Neural progenitor cell (in vitro differentiated cells): ENCODE measurements around the gene FBXL2. TPM values are rescaled to one million over a fixed set of nuclear protein-coding genes. Genes with fewer than 3 reads are reported as not detected.

Experiments
- DNase-seq: peaks from one replicate; pipeline ENCODE4 v3.0.0-alpha.2; 2016; ENCODE audit warnings: low spot score
- H2AFZ ChIP-seq: fragments of 200-600 bp; sonication (generic); replicated peaks from 2 replicates; pipeline ENCODE4 v1.6.1; 2016; ENCODE audit warnings: antibody characterized with exemption
- H3F3A ChIP-seq: fragments of 200-600 bp; sonication (generic); 2 replicates; pipeline ENCODE4 v1.6.1; 2016; ENCODE audit warnings: antibody characterized with exemption, low read depth
- H3K27ac ChIP-seq: fragments of 200-600 bp; sonication (generic); 2 replicates; pipeline ENCODE4 v1.5.1; 2016; ENCODE audit warnings: mild to moderate bottlenecking
- H3K27me3 ChIP-seq: fragments of 200-600 bp; sonication (generic); 2 replicates; pipeline ENCODE4 v1.6.1; 2016; ENCODE audit warnings: mild to moderate bottlenecking, moderate library complexity
- H3K36me3 ChIP-seq: fragments of 200-600 bp; sonication (generic); 2 replicates; pipeline ENCODE4 v1.5.1; 2016
- H3K4me1 ChIP-seq: fragments of 200-600 bp; sonication (generic); 2 replicates; pipeline ENCODE4 v1.6.1; 2016; ENCODE audit warnings: mixed run types
- H3K4me2 ChIP-seq: fragments of 200-600 bp; sonication (generic); 2 replicates; pipeline ENCODE4 v1.6.1; 2016
- H3K4me3 ChIP-seq: fragments of 200-600 bp; sonication (generic); 2 replicates; pipeline ENCODE4 v1.5.1; 2016
- H3K79me2 ChIP-seq: fragments of 200-600 bp; sonication (generic); 2 replicates; pipeline ENCODE4 v1.6.1; 2016; ENCODE audit warnings: low read depth
- H3K9ac ChIP-seq: fragments of 200-600 bp; sonication (generic); 2 replicates; pipeline ENCODE4 v1.6.1; 2016
- H3K9me3 ChIP-seq: fragments of 200-600 bp; sonication (generic); 2 replicates; pipeline ENCODE4 v1.5.1; 2016; ENCODE audit warnings: low read depth
- H4K20me1 ChIP-seq: fragments of 200-600 bp; sonication (generic); 2 replicates; pipeline ENCODE4 v1.6.1; 2016; ENCODE audit warnings: low read depth
- H3K27ac Mint-ChIP-seq: 3 replicates; pipeline ENCODE4 v1.8.0; 2021; ENCODE audit warnings: mixed read lengths
- H3K27me3 Mint-ChIP-seq: 2 replicates; pipeline ENCODE4 v1.8.0; 2022; ENCODE audit warnings: low read depth, mild to moderate bottlenecking, inconsistent platforms, moderate library complexity, mixed read lengths; ENCODE audit not compliant: insufficient read depth
- H3K36me3 Mint-ChIP-seq: 3 replicates; pipeline ENCODE4 v1.8.0; 2021; ENCODE audit warnings: mixed read lengths
- H3K4me1 Mint-ChIP-seq: 3 replicates; pipeline ENCODE4 v1.8.0; 2021; ENCODE audit warnings: mixed read lengths
- H3K4me3 Mint-ChIP-seq: 3 replicates; pipeline ENCODE4 v1.8.0; 2021; ENCODE audit warnings: mild to moderate bottlenecking, moderate library complexity, mixed read lengths
- H3K9me3 Mint-ChIP-seq: 3 replicates; pipeline ENCODE4 v1.8.0; 2020; ENCODE audit warnings: mixed read lengths
- CTCF ChIP-seq: fragments of 200-600 bp; sonication (generic); IDR thresholded peaks from 2 replicates; pipeline ENCODE4 v1.5.1; 2017; ENCODE audit warnings: antibody characterized with exemption, mild to moderate bottlenecking
- EZH2 ChIP-seq: fragments of 200-600 bp; sonication (generic); IDR thresholded peaks from 2 replicates; pipeline ENCODE4 v1.6.1; 2017; ENCODE audit warnings: antibody characterized with exemption, mild to moderate bottlenecking, moderate library complexity
- EZH2phosphoT487 ChIP-seq: fragments of 200-600 bp; sonication (generic); IDR thresholded peaks from 2 replicates; pipeline ENCODE4 v1.6.1; 2017; ENCODE audit warnings: antibody characterized with exemption
- total RNA-seq: library from RNA; depleted of rRNA; stranded (reverse); fragments of >200 nt; gene quantifications from 2 replicates; pipeline ENCODE4 v1.2.3, GENCODE V29; 2015; ENCODE audit warnings: low replicate concordance

The FBXL2 gene
- total RNA-seq, 1 donor from 2014 or later = 18.2 TPM

GRCh38 chr3:33358172-33358781 lies 81.0 kb downstream of the FBXL2 start:
- no peak overlapping the region for H3K4me3 Mint-ChIP-seq
- H3K27me3 ChIP-seq = no peaks in the 10 kb centered on the region
- no peaks in the 10 kb centered on the region for H3K36me3 Mint-ChIP-seq
- no peak for DNase-seq
- no peak overlapping the region for H3K9ac ChIP-seq
- H3K4me1 ChIP-seq = peaks cover 5% of the 10 kb centered on the region
- no peaks in the 10 kb centered on the region for H3K9me3 ChIP-seq
- H3K4me1 Mint-ChIP-seq = no peaks in the 10 kb centered on the region
- no peak overlapping the region for H3K4me3 ChIP-seq
- no peaks in the 10 kb centered on the region for H3K79me2 ChIP-seq
- H3K36me3 ChIP-seq = no peaks in the 10 kb centered on the region
- no peak overlapping the region for H3K27ac Mint-ChIP-seq
- no peaks in the 10 kb centered on the region for H4K20me1 ChIP-seq
- H3K4me2 ChIP-seq = no peak overlapping the region
- H3K27me3 Mint-ChIP-seq = no peaks in the 10 kb centered on the region
- TF ChIP-seq EZH2phosphoT487 (no peak), EZH2 (no peak), CTCF (no peak)
- no peak overlapping the region for H2AFZ ChIP-seq
- H3K9me3 Mint-ChIP-seq = no peaks in the 10 kb centered on the region
- H3F3A ChIP-seq = no peaks in the 10 kb centered on the region
- H3K27ac ChIP-seq = no peak overlapping the region

DNA sequence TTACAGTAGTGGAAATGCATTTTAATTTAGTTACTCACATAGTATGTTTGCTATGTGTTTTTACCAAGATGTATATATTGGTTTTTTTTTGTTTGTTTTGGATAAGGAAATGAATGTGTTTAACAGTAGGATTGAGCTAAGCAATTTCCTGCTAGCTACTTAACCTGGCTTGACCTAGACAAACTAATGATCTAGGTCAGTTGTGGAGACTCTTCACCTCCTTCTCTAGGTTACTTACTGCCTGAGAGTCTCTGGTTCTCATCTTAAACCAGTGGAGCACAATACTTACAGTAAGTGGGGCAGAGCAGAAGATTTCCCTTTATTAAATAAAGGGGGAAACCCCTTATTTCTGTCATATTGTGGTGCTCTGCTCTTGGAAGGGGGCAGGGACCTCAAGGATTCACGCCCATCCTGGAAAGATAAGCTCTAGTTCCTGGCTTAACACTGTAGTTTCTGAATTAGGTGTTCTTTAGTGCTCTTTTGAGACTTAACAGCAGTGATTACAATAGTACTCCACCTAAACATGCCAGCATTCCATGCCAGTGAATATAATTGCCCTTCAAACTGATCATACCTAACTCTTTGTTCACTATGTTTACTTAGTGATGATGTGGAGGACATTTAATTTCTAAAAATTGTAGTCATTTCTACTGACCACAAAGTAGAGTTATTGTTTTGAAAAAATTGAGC lies 83.0 kb downstream of the FBXL2 start:
- Histone ChIP-seq H3K4me2 (no peak overlapping the region), H3F3A (no peaks in the 10 kb centered on the region), H3K36me3 (no peaks in the 10 kb centered on the region), H2AFZ (no peak overlapping the region), H3K4me3 (no peak overlapping the region), H3K27ac (no peak overlapping the region), H3K79me2 (no peaks in the 10 kb centered on the region), H4K20me1 (no peaks in the 10 kb centered on the region), H3K27me3 (no peaks in the 10 kb centered on the region), H3K4me1 (peaks cover 12% of the 10 kb centered on the region), H3K9ac (no peak overlapping the region), H3K9me3 (no peaks in the 10 kb centered on the region)
- no peak for DNase-seq
- H3K4me3 Mint-ChIP-seq = no peak overlapping the region
- H3K27ac Mint-ChIP-seq = no peak overlapping the region
- TF ChIP-seq CTCF = no peak
- TF ChIP-seq EZH2 = no peak
- no peak for TF ChIP-seq EZH2phosphoT487
- H3K9me3 Mint-ChIP-seq = no peaks in the 10 kb centered on the region
- no peaks in the 10 kb centered on the region for H3K27me3 Mint-ChIP-seq
- H3K4me1 Mint-ChIP-seq = peaks cover 9% of the 10 kb centered on the region
- no peaks in the 10 kb centered on the region for H3K36me3 Mint-ChIP-seq

GRCh38 chr3:33363113-33363800 lies 86.0 kb downstream of the FBXL2 start:
- TF ChIP-seq CTCF (no peak), EZH2 (no peak), EZH2phosphoT487 (no peak)
- Mint-ChIP-seq H3K36me3 (peaks cover 3% of the 10 kb centered on the region), H3K4me1 (peaks cover 9% of the 10 kb centered on the region), H3K4me3 (no peak overlapping the region), H3K27me3 (no peaks in the 10 kb centered on the region), H3K9me3 (no peaks in the 10 kb centered on the region), H3K27ac (no peak overlapping the region)
- Histone ChIP-seq H3F3A (no peaks in the 10 kb centered on the region), H3K4me1 (peaks cover 11% of the 10 kb centered on the region), H4K20me1 (no peaks in the 10 kb centered on the region), H2AFZ (no peak overlapping the region), H3K27me3 (no peaks in the 10 kb centered on the region), H3K4me2 (no peak overlapping the region), H3K9ac (no peak overlapping the region), H3K79me2 (no peaks in the 10 kb centered on the region), H3K36me3 (no peaks in the 10 kb centered on the region), H3K4me3 (no peak overlapping the region), H3K9me3 (no peaks in the 10 kb centered on the region), H3K27ac (no peak overlapping the region)
- no peak for DNase-seq
